PC-9 (cell line): ENCODE measurements around the gene SGCD. TPM values are rescaled to one million over a fixed set of nuclear protein-coding genes. Genes with fewer than 3 reads are reported as not detected.
"Not testable (repeated sequence)": the region's sequence is repeated elsewhere in the genome, so short reads cannot be mapped to it uniquely, and the experiment has no call there.

Experiments used
- BruUV-seq: library from RNA; stranded (reverse); fragments of 400-500 nt; replicated peaks from 2 replicates; lab custom pipeline; 2021; lab: Mats Ljungman, UMichigan
- CTCF ChIA-PET: fragments of 300-600 bp; sonication (Branson Sonifier 250); formaldehyde crosslinking; loops from one replicate; lab custom pipeline; 2022; ENCODE audit warnings: antibody characterized with exemption; lab: Charles Lee
- POLR2A ChIA-PET: fragments of 300-600 bp; sonication (Branson Sonifier 250); formaldehyde crosslinking; loops from one replicate; lab custom pipeline; 2022; ENCODE audit warnings: antibody characterized with exemption; ENCODE audit not compliant: unreplicated experiment; lab: Charles Lee
- DNase-seq, 2 experiments: peaks; one replicate each; pipeline versions ENCODE4 v3.0.0 to v3.0.0-alpha.2; 2015 to 2022; ENCODE audit warnings: mixed read lengths in 1 of 2
- H2AFZ ChIP-seq: fragments of 200-600 bp; sonication (generic); 2 replicates; pipeline ENCODE4 v1.8.1; 2017; ENCODE audit warnings: antibody characterized with exemption
- H3F3A ChIP-seq: fragments of 200-600 bp; sonication (generic); 2 replicates; pipeline ENCODE4 v1.8.1; 2017; ENCODE audit warnings: antibody characterized with exemption, mild to moderate bottlenecking, low read depth; ENCODE audit not compliant: insufficient read depth
- H3K27ac ChIP-seq: fragments of 200-600 bp; sonication (generic); 2 replicates; pipeline ENCODE4 v1.6.1; 2016; ENCODE audit warnings: mixed run types
- H3K27me3 ChIP-seq: fragments of 200-600 bp; sonication (generic); 2 replicates; pipeline ENCODE4 v1.6.1; 2016; ENCODE audit warnings: low read depth, mixed run types; ENCODE audit not compliant: insufficient read depth
- H3K36me3 ChIP-seq: fragments of 200-600 bp; sonication (generic); 2 replicates; pipeline ENCODE4 v1.6.1; 2016; ENCODE audit warnings: low read depth, mixed run types
- H3K4me1 ChIP-seq: fragments of 200-600 bp; sonication (generic); replicated peaks from 2 replicates; pipeline ENCODE4 v1.6.1; 2016; ENCODE audit warnings: mixed run types; ENCODE audit not compliant: insufficient read depth
- H3K4me2 ChIP-seq: fragments of 200-600 bp; sonication (generic); 2 replicates; pipeline ENCODE4 v1.6.1; 2017; ENCODE audit warnings: mixed run types
- H3K4me3 ChIP-seq: fragments of 200-600 bp; sonication (generic); 2 replicates; pipeline ENCODE4 v1.6.1; 2016; ENCODE audit warnings: mixed run types
- H3K79me2 ChIP-seq: fragments of 200-600 bp; sonication (generic); 2 replicates; pipeline ENCODE4 v1.6.1; 2017; ENCODE audit warnings: low read depth, mixed run types
- H3K9me2 ChIP-seq: fragments of 200-600 bp; sonication (generic); 2 replicates; pipeline ENCODE4 v1.8.1; 2017; ENCODE audit warnings: mild to moderate bottlenecking; ENCODE audit not compliant: insufficient read depth
- H3K9me3 ChIP-seq: fragments of 200-600 bp; sonication (generic); 2 replicates; pipeline ENCODE4 v1.8.1; 2016; ENCODE audit warnings: low read depth; ENCODE audit not compliant: insufficient read depth
- H4K20me1 ChIP-seq: fragments of 200-600 bp; sonication (generic); 2 replicates; pipeline ENCODE4 v1.8.1; 2017; ENCODE audit not compliant: insufficient read depth
- EZH2 ChIP-seq: fragments of 200-600 bp; sonication (generic); IDR thresholded peaks from 2 replicates; pipeline ENCODE4 v1.8.0; 2017; ENCODE audit warnings: antibody characterized with exemption, low read depth
- intact Hi-C: fragments of 100-400 bp; cut with micrococcal nuclease; formaldehyde crosslinking; loops from one replicate; pipeline ENCODE4 v1.10.0; 2022; ENCODE audit not compliant: unreplicated experiment
- total RNA-seq: library from RNA; stranded (reverse); gene quantifications from 2 replicates; pipeline ENCODE4 v1.2.3, GENCODE V29; 2021
- TF ChIP-seq, protein P1 (sequence below): fragments of 200-600 bp; sonication (generic); conservative IDR thresholded peaks from 2 replicates; pipeline ENCODE4 v1.6.1; 2017; ENCODE audit warnings: mixed run types, antibody characterized with exemption, mild to moderate bottlenecking, moderate library complexity

The SGCD gene
- total RNA-seq, 1 experiment from 2014 or later = not detected

DNA sequence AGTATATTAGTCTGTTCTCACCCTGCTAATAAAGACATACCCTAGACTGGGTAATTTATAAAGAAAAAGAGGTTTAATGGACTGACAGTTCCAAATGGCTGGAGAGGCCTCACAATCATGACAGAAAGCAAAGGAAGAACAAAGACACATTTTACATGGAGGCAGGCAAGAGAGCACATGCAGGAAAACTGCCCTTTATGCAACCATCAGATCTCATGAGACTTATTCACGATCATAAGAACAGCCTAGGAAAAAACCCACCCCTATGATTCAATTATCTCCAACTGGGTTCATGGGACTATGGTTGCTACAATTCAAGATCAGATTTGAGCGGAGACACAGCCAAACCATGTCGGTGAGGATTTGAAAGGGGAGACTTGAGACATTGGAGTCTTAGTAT is 270.3 kb downstream of the SGCD start:
- no peak for DNase-seq
- ChIA-PET CTCF (no interaction called here), POLR2A (no interaction called here)
- no peaks in the 10 kb centered on the region for H3K4me1 ChIP-seq
- H3K27ac ChIP-seq = no peak overlapping the region
- no peaks in the 10 kb centered on the region for H3K9me2 ChIP-seq
- no TSS peak for BruUV-seq
- H3K4me3 ChIP-seq = no peak overlapping the region
- no peaks in the 10 kb centered on the region for H4K20me1 ChIP-seq
- H3K79me2 ChIP-seq = no peaks in the 10 kb centered on the region
- no peak overlapping the region for H2AFZ ChIP-seq
- H3K9me3 ChIP-seq = no peaks in the 10 kb centered on the region
- no peaks in the 10 kb centered on the region for H3K36me3 ChIP-seq
- no peaks in the 10 kb centered on the region for H3F3A ChIP-seq
- H3K4me2 ChIP-seq = no peak overlapping the region
- H3K27me3 ChIP-seq = no peaks in the 10 kb centered on the region
- intact Hi-C loops = no loop called here
- TF ChIP-seq, protein P1, sequence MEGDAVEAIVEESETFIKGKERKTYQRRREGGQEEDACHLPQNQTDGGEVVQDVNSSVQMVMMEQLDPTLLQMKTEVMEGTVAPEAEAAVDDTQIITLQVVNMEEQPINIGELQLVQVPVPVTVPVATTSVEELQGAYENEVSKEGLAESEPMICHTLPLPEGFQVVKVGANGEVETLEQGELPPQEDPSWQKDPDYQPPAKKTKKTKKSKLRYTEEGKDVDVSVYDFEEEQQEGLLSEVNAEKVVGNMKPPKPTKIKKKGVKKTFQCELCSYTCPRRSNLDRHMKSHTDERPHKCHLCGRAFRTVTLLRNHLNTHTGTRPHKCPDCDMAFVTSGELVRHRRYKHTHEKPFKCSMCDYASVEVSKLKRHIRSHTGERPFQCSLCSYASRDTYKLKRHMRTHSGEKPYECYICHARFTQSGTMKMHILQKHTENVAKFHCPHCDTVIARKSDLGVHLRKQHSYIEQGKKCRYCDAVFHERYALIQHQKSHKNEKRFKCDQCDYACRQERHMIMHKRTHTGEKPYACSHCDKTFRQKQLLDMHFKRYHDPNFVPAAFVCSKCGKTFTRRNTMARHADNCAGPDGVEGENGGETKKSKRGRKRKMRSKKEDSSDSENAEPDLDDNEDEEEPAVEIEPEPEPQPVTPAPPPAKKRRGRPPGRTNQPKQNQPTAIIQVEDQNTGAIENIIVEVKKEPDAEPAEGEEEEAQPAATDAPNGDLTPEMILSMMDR = no peak
- no peak for TF ChIP-seq EZH2

DNA sequence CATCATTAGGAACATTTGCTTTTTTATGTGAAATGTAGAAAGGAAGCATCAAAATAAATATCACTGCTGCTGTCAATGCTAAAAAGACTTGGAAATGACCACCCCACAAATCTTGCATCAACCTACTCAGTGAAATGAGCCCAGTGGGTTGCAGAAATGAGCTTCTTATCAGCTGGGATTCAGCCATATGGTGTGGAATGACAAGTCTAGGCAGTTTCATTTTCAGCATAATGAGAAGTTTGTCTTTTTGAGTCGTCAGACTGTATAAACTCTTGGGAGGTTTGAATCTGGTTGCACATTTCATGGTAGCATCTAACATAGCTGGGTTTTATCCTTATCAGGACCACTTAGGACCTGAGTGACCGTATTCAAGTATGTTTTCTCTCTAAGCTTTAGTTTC is 272.0 kb downstream of the SGCD start:
- DNase-seq = no peak
- Histone ChIP-seq H3K9me3 (no peaks in the 10 kb centered on the region), H3K36me3 (no peaks in the 10 kb centered on the region), H4K20me1 (no peaks in the 10 kb centered on the region), H3K79me2 (no peaks in the 10 kb centered on the region), H3K4me2 (no peak overlapping the region), H3K4me1 (no peaks in the 10 kb centered on the region), H3K27me3 (no peaks in the 10 kb centered on the region), H3K4me3 (no peak overlapping the region), H2AFZ (no peak overlapping the region), H3F3A (no peaks in the 10 kb centered on the region), H3K9me2 (no peaks in the 10 kb centered on the region), H3K27ac (no peak overlapping the region)
- ChIA-PET POLR2A (no interaction called here), CTCF (no interaction called here)
- BruUV-seq = no TSS peak
- TF ChIP-seq EZH2 = no peak
- TF ChIP-seq, protein P1 = no peak
- intact Hi-C loops = no loop called here

DNA sequence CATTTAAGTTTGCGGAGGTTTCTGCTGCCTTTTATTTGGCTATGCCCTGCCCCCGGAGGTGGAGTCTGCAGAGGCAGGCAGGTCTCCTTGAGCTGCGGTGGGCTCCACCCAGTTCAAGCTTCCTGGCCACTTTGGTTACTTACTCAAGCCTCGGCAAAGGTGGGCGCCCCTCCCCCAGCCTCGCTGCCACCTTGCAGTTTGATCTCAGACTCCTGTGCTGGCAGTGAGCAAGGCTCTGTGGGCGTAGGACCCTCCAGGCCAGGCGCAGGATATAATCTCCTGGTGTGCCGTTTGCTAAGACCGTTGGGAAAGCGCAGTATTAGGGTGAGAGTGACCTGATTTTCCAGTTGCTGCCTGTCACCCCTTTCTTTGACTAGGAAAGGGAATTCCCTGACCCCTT is 283.6 kb downstream of the SGCD start:
- H4K20me1 ChIP-seq, H2AFZ ChIP-seq, H3K79me2 ChIP-seq, H3K36me3 ChIP-seq, H3K27me3 ChIP-seq, CTCF ChIA-PET, POLR2A ChIA-PET, DNase-seq, H3K27ac ChIP-seq, H3K4me3 ChIP-seq, H3K4me1 ChIP-seq, BruUV-seq, H3K9me2 ChIP-seq, H3K9me3 ChIP-seq, H3K4me2 ChIP-seq, intact Hi-C loops, H3F3A ChIP-seq: not testable (repeated sequence)

DNA sequence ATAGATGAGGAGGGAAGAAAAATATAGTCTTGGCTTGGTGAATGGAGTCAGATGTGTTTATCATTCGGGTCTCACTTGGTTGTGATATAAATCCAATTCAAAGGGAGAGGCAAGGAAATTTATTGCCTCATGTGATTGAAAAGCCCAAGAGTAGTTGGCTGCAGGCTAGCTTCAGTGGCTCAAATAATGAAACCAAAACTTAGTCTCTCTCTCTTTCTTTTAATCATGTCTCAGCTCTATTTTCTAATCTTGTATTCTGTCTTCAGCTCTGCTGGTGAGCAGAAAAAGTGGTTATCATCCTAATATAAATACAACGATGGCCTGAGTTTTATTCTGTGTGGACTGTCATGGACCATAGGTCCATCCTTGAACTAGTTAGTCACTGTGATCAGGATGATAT is 288.9 kb downstream of the SGCD start:
- intact Hi-C loops = no loop called here
- TF ChIP-seq, protein P1 = no peak
- no peak for TF ChIP-seq EZH2
- CTCF ChIA-PET = no interaction called here
- BruUV-seq = no TSS peak
- no peak overlapping the region for H3K27ac ChIP-seq
- no peaks in the 10 kb centered on the region for H4K20me1 ChIP-seq
- H3K9me3 ChIP-seq = no peaks in the 10 kb centered on the region
- H3K9me2 ChIP-seq = no peaks in the 10 kb centered on the region
- POLR2A ChIA-PET = no interaction called here
- no peaks in the 10 kb centered on the region for H3K79me2 ChIP-seq
- H3F3A ChIP-seq = no peaks in the 10 kb centered on the region
- H3K36me3 ChIP-seq = no peaks in the 10 kb centered on the region
- H2AFZ ChIP-seq = no peak overlapping the region
- no peak for DNase-seq
- H3K4me1 ChIP-seq = no peaks in the 10 kb centered on the region
- no peaks in the 10 kb centered on the region for H3K27me3 ChIP-seq
- no peak overlapping the region for H3K4me3 ChIP-seq
- H3K4me2 ChIP-seq = no peak overlapping the region
